HG03097 (cell line): ENCODE results near the gene SLC17A9.

ENCODE experiments used
- ATAC-seq: cut with Tn5 transposase; IDR thresholded peaks from one replicate; pipeline ENCODE4 v1.9.1; 2021; ENCODE audit not compliant: unreplicated experiment, low FRiP score

The SLC17A9 gene

GRCh38 chr20:62979310-62979709 lies 26.8 kb downstream of the SLC17A9 start:
- ATAC-seq: no peak

GRCh38 chr20:62979876-62980373 lies 27.4 kb downstream of the SLC17A9 start:
- no peak for ATAC-seq

- ATAC-seq: no peak
These were observed 28.0 kb downstream of the SLC17A9 start for GRCh38 chr20:62980380-62980960.

DNA sequence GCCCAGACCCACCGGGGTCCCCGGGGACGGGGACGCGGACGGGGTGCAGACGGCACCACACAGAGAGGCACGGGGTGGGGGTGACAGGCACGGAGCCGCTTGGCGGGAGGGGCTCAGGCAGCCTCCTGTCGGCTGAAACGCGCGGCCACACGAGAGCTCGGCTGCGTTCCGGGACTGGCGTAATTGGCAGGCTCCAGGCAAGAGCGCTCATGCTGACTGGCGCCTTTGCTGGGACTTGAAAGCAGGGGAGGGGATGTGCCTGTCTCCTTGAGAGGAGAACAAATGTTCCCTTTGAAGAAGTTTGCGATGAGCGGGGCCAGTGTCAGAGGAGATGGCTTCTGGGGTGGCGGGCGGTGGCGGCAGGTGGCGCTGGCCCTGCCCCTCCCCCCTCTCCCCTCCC lies 28.5 kb downstream of the SLC17A9 start:
- ATAC-seq: no peak

- no peak for ATAC-seq
These were observed 29.9 kb downstream of the SLC17A9 start for GRCh38 chr20:62982124-62983075.

DNA sequence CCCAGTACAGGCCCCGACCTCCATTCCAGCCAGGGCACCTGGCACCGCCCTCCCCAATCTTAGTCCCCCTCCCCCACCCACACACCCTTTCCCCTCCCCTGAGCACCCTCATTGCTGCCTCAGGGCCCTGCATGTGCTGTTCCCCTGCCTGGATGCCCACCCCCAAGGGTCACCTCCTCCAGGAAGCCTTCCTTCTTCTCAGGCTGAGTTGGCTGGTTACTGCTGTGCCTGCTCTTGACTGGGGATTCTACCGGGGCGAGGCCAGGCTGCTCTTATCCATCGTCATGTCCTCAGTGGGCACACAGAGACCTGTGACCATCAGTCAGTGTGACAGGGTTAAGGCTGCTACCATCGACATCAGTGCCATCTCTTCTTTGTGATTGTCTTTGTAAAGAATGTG lies 30.7 kb downstream of the SLC17A9 start:
- no peak for ATAC-seq

DNA sequence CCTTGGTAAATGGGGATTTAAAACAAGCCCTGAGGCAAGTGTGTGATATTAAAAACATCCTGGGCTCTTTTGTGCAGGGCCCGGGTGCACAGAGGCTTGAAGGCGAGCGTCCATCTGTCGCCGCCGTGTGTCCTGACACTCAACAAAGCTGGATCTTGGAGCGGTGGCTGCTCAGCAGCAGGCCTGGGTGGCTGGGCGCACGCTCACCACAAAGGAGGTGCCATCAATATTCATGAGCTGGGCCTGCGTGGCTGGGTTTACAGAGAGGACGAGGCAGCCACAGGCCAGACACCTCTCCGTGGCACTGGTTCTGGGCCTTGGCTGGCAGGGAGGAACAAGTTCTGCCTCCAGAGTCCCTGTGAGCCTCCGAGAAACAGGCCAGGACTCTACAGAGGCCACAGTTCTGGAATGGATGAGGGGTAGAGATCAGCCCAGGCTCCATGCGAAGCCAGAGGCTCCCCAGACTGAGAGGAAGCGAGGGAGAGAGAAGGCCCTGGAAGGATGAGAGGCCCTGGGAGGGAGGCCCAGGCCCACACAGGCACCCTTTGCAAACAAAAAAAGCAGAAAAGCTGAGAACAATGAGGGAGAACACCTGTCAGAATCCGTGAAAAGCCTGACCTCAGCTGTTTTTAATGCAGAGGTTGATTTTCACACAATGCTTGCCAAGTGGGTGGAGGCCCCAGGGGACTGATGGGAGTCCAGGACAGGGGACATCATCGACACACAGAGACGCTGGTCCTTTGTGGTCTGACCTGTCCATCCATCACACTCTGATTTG lies 32.3 kb downstream of the SLC17A9 start:
- ATAC-seq: no peak

DNA sequence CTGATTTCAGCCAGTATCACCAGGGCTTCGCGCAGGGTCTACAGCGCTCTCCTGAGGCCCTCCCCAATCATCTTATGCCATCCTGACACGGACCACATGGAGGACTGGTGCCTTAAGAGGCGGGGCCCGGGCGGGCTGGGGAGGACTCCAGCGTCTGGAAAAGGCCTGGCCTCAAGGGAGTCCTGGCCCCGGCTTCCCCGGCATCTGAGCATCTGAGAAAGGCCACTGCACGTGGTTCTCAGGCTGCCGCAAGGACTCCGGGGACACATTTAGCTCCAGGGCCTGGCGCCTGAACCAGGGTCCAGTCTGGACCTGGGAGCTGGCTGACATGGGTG lies 32.9 kb downstream of the SLC17A9 start:
- ATAC-seq: no peak

DNA sequence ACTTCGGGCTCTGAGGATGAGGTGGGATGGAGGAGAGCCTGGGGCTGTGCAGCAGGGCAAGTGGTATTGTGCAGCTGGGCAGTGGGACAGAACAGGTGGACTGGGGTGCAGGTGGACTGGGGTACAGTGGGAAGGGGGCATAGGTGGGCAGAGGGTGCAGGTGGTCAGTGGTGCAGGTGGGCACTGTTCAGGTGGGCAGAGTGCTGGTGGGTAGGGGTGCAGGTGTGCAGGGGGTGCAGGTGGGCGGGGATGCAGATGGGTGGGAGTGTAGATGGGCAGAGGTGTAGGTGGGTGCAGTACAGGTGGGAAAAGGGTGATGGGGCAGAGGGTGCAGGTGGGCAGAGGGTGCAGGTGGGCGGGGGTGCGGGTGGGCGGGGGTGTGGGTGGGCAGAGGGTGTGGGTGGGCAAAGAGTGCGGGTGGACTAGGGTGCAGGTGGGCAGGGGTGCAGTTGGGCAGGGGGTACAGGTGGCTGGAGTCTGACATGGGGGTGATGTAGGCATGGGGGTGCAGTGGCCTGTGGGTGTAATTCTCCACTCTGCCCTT lies 33.8 kb downstream of the SLC17A9 start:
- no peak for ATAC-seq

- ATAC-seq: no peak
These were observed 34.6 kb downstream of the SLC17A9 start for GRCh38 chr20:62987114-62987513.

- no peak for ATAC-seq
These were observed 36.7 kb downstream of the SLC17A9 start for GRCh38 chr20:62989201-62989601.

DNA sequence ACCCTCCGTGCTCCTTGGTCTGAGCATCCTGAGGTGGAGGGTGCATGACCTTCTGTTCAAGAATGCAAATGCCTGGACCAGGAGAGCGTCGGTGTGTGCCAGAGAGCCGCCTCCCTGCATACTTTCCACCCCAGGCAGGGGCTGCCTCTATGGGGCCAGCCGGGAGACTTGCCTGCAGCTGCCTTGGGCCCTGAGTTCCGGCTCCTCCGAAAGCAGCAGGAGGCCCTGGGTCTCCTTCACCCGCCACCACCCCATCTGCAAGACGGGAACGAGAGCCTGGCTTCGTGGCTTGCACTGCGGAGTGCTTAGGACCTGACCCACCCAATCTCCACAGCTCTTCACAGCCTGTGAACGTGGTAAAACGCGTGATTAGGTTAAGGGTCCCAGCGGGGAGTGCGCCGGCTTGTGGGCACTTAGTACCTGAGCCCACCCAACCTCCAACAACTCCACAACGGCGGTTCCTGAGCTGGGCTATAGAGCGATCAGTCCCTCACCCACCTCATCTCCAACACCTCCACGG lies 37.9 kb downstream of the SLC17A9 start:
- no peak for ATAC-seq

DNA sequence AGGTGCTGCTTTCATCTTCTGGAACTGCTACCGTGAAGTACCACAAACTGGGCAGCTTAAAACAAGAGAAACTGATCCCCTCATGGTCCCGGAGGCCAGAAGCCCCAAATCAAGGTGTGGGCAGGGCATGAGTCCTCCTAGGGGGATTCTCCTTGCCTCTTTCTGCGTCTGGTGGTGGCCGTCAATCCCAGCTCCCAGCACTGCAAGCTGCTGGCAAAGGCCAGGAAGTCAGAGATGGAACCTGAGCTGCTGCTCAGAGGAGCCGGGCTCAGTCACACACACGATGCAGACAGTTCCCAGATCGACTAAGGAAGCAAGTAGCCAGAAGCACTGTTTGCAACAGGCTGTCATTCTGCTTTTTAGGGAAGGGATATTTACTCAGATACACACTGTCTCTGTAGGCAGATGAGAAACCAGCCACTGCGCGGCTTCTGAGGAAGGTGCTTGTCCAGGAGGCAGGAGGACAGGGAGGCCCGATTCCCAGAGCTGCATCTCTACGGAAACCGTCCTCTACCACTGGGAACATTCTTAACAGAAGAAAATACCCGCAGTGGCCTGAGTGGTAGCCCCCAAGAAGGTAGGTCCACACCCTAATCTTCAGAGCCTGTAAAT lies 38.8 kb downstream of the SLC17A9 start:
- no peak for ATAC-seq

DNA sequence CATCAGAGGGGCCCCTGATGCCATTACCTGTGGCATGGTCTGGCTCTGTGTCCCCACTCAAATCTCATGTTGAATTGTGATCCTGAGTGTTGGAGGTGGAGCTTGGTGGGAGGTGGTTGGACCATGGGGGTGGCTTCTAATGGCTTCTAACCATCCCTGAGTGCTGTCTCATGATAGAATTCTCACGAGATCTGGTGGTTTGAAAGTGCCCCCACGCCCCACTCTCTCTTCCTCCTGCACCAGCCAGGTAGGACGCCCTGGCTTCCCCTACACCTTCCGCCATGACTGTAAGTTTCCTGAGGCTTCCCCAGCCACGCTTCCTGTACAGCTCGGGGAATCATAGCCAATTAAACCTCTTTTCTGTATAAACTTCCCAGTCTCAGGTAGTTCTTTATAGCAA lies 39.4 kb downstream of the SLC17A9 start:
- no peak for ATAC-seq

DNA sequence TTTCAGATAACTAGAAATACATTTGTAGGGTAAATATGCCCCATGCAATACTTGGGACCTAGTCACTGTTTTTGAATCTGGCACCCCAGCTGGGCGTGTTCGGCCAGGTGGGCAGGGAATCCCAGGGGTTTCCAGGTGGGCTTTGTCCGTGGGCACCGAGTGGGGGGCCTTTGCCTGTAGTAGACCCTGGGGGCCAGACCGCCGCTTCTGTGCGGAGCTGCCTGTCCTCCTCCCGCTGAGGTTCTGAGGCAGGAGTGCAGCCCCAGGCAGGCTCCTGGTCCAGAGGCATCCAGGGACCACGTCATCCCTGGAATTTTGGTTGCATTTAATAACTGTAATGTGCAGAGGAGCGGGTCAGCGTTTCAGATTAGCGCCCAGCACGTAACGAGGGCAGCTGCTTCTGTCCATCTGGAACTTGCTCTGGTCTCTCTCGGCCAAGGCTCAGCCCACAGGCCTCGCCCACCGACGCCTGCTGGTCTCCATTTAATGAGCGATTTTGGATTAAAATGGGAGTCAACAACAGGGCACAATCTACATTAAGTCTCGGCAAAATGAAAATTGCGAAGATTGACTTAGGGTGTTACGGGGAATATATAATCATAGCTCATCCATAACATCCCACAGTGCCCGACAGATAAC lies 41.5 kb downstream of the SLC17A9 start:
- ATAC-seq: no peak

- no peak for ATAC-seq
These were observed 42.4 kb downstream of the SLC17A9 start for GRCh38 chr20:62994869-62995281.

DNA sequence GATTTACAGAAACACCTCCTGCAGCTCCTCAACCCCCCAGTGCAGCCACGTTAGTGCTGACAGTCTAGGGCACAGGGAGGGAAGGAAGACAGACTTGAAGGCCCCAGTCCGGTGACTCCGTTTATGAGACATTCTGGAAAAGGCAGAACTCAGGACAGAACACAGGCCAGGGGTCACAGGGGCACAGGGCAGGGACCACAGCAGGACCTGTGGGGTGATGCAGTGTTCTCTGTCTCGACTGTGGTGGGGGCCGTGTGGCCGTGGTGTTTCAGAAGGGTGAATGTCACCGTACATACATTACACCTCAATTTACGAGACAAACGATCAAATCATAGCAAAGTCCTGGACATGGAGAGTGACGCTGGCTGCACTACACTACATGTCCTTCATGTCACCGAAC lies 43.0 kb downstream of the SLC17A9 start:
- no peak for ATAC-seq

- no peak for ATAC-seq
These were observed 43.5 kb downstream of the SLC17A9 start for GRCh38 chr20:62995898-62996595.

GRCh38 chr20:62996596-62996982 lies 44.1 kb downstream of the SLC17A9 start:
- ATAC-seq: no peak
